OCI-LY3 (cell line): Measurements from ENCODE around the gene NECAB3.

Experiments used
- H2AFZ ChIP-seq: fragments of 200-600, 300-600 bp; shearing (Covaris generic); 2 replicates; pipeline ENCODE4 v1.6.0; 2014; ENCODE audit warnings: antibody characterized with exemption, low read depth, low read length
- H3K27ac ChIP-seq: fragments of 200-600, 300-600 bp; sonication (generic); 2 replicates; pipeline ENCODE4 v1.5.1; 2014; ENCODE audit warnings: mild to moderate bottlenecking, low read length, moderate library complexity, mixed read lengths
- H3K27me3 ChIP-seq: fragments of 200-600, 300-600 bp; sonication (generic); 2 replicates; pipeline ENCODE4 v1.6.1; 2014; ENCODE audit warnings: low read depth, low read length, mixed read lengths
- H3K36me3 ChIP-seq: fragments of 200-600, 300-600 bp; sonication (generic); replicated peaks from 2 replicates; pipeline ENCODE3; 2014; ENCODE audit warnings: low read depth, low read length, mixed read lengths
- H3K4me1 ChIP-seq: fragments of 300-600, 200-600 bp; sonication (generic); 2 replicates; pipeline ENCODE4 v1.6.1; 2014; ENCODE audit warnings: low read length, mixed read lengths
- H3K4me2 ChIP-seq: fragments of 200-600, 300-600 bp; sonication (generic); 2 replicates; pipeline ENCODE4 v1.6.1; 2014; ENCODE audit warnings: low read length, mixed read lengths
- H3K4me3 ChIP-seq: fragments of 300-600, 200-600 bp; sonication (generic); 2 replicates; pipeline ENCODE4 v1.5.1; 2014; ENCODE audit warnings: antibody characterized with exemption, mild to moderate bottlenecking, low read length, moderate library complexity
- H3K79me2 ChIP-seq: fragments of 300-600, 200-600 bp; shearing (Covaris generic); 2 replicates; pipeline ENCODE4 v1.6.1; 2014; ENCODE audit warnings: mild to moderate bottlenecking, low read length, mixed read lengths
- H3K9ac ChIP-seq: fragments of 300-600, 200-600 bp; shearing (Covaris generic); 2 replicates; pipeline ENCODE4 v1.6.0; 2014; ENCODE audit warnings: mild to moderate bottlenecking, low read length, moderate library complexity
- H3K9me3 ChIP-seq: fragments of 200-600, 300-600 bp; shearing (Covaris generic); 2 replicates; pipeline ENCODE4 v1.6.1; 2014; ENCODE audit warnings: low read length, mixed read lengths; ENCODE audit not compliant: insufficient read depth
- H4K20me1 ChIP-seq: fragments of 200-600, 300-600 bp; sonication (generic); 2 replicates; pipeline ENCODE4 v1.6.1; 2016; ENCODE audit warnings: low read length, mixed read lengths; ENCODE audit not compliant: insufficient read depth
- CTCF ChIP-seq: fragments of 200-600, 300-600 bp; sonication (generic); IDR thresholded peaks from 2 replicates; pipeline ENCODE4 v1.5.1; 2014; ENCODE audit warnings: antibody characterized with exemption, low read length, low read depth
- EZH2phosphoT487 ChIP-seq: fragments of 200-600 bp; shearing (Covaris generic); IDR thresholded peaks from 2 replicates; pipeline ENCODE4 v1.6.1; 2018; ENCODE audit warnings: antibody characterized with exemption, mixed run types, low read depth

NECAB3 gene

GRCh38 chr20:33719277-33719988 is 45.2 kb upstream of the NECAB3 start:
- Histone ChIP-seq H3K9me3 (no peaks in the 10 kb centered on the region), H3K9ac (peak overlapping the region; percentile 71), H4K20me1 (no peaks in the 10 kb centered on the region), H3K4me3 (peak overlapping the region; percentile 88), H2AFZ (peak overlapping the region; percentile 87), H3K79me2 (no peaks in the 10 kb centered on the region), H3K4me2 (peak overlapping the region; percentile 79), H3K36me3 (no peaks in the 10 kb centered on the region), H3K27me3 (no peaks in the 10 kb centered on the region), H3K4me1 (peaks cover 5% of the 10 kb centered on the region; the same call in 1 of the 2 replicates), H3K27ac (no peak overlapping the region)
- no peak for TF ChIP-seq CTCF
- no peak for TF ChIP-seq EZH2phosphoT487

DNA sequence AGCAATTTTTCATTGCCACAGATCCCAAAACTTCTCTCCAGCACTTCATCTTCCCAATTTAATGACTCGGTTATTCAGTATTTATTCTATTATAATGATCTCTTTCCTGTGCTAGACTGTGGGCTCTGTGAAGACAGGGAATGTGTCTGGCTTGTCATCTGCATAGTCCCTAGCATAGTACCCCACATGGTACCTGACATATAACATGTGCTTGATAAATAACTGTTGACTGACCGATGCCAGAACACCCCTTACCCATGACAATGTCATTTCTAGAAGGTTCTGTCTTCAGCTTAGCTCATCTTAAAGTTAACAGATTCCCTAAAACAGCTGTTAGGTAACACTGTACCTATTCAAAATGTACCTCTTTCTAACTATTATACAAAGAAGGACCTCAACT is 42.3 kb upstream of the NECAB3 start:
- H3K9ac ChIP-seq: no peak overlapping the region
- H3K36me3 ChIP-seq: no peaks in the 10 kb centered on the region
- no peaks in the 10 kb centered on the region for H3K9me3 ChIP-seq
- no peak overlapping the region for H2AFZ ChIP-seq
- H3K4me3 ChIP-seq: no peak overlapping the region
- peaks cover 5% of the 10 kb centered on the region; the same call in 1 of the 2 replicates for H3K4me1 ChIP-seq
- no peaks in the 10 kb centered on the region for H3K79me2 ChIP-seq
- no peak overlapping the region for H3K4me2 ChIP-seq
- TF ChIP-seq EZH2phosphoT487 (no peak), CTCF (no peak)
- no peaks in the 10 kb centered on the region for H4K20me1 ChIP-seq
- no peak overlapping the region for H3K27ac ChIP-seq
- no peaks in the 10 kb centered on the region for H3K27me3 ChIP-seq

- Histone ChIP-seq H3K9ac (no peak overlapping the region), H3K4me3 (no peak overlapping the region), H3K4me2 (no peak overlapping the region), H3K79me2 (no peaks in the 10 kb centered on the region), H3K27ac (no peak overlapping the region), H3K9me3 (no peaks in the 10 kb centered on the region), H3K36me3 (no peaks in the 10 kb centered on the region), H3K4me1 (no peaks in the 10 kb centered on the region), H4K20me1 (no peaks in the 10 kb centered on the region), H2AFZ (no peak overlapping the region), H3K27me3 (no peaks in the 10 kb centered on the region)
- no peak for TF ChIP-seq EZH2phosphoT487
These were observed 39.7 kb upstream of the NECAB3 start for GRCh38 chr20:33713865-33714367.

DNA sequence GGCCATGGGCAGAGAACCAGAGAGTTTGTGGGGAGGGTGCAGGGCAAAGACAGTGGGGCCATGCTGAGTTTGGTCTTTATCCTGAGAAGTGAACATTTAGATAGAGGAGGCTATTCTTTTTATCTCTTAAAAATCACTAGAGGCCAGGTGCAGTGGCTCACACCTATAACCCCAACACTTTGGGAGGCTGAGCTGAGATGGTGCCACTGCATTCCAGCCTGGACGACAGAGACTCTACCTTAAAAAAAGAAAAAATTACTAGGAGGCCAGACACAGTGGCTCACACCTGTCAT is 37.2 kb upstream of the NECAB3 start:
- no peak overlapping the region for H3K9ac ChIP-seq
- H3K4me3 ChIP-seq: no peak overlapping the region
- TF ChIP-seq CTCF (no peak), EZH2phosphoT487 (no peak)
- H3K4me1 ChIP-seq: no peaks in the 10 kb centered on the region
- no peak overlapping the region for H3K27ac ChIP-seq
- no peak overlapping the region for H2AFZ ChIP-seq
- H3K4me2 ChIP-seq: no peak overlapping the region
- no peaks in the 10 kb centered on the region for H3K79me2 ChIP-seq
- H3K9me3 ChIP-seq: no peaks in the 10 kb centered on the region
- no peaks in the 10 kb centered on the region for H3K27me3 ChIP-seq
- no peaks in the 10 kb centered on the region for H3K36me3 ChIP-seq
- H4K20me1 ChIP-seq: no peaks in the 10 kb centered on the region
